H1 (cell line): ENCODE measurements around the gene FOXO1. TPM values are rescaled to one million over a fixed set of nuclear protein-coding genes. Genes with fewer than 3 reads are reported as not detected.

Source experiments
- ATF2 ChIP-seq: IDR thresholded peaks from 2 replicates; pipeline ENCODE4 v1.6.1; 2012; ENCODE audit warnings: low read length, inconsistent platforms
- E2F6 ChIP-seq: IDR thresholded peaks from 2 replicates; pipeline ENCODE4 v1.6.1; 2012; ENCODE audit warnings: inconsistent platforms
- POU5F1 ChIP-seq: IDR thresholded peaks from 2 replicates; pipeline ENCODE4 v1.6.1; 2011; ENCODE audit warnings: low read depth, mild to moderate bottlenecking, low read length, moderate library complexity
- polyA plus RNA-seq, 7 experiments: library from polyadenylated mRNA; depleted of rRNA in 3 of 7; stranded (reverse) in 5 of 7; unstranded in 2 of 7; fragments of >200 nt in 5 of 7; fragments of 200-250 nt in 2 of 7; gene quantifications; 1 replicate in 5 of 7; 2 replicates in 1 of 7; 4 replicates in 1 of 7; pipeline versions ENCODE4 v1.2.1 to v1.2.3, GENCODE V29; 2011 to 2013; ENCODE audit warnings: missing spikeins in 2 of 7, mixed read lengths in 2 of 7
- total RNA-seq: library from RNA; stranded (reverse); fragmentation: NEBNext Ultra II Directional; extraction: Animal tissue kit (Norgen Biotek cat#: 25700); gene quantifications from 2 replicates; pipeline ENCODE4 v1.2.1, GENCODE V29; 2021

FOXO1 gene
- total and polyA plus RNA-seq, 2 of the 8 experiments (the other 6 are each of a cell fraction or from before 2014, with no cell fraction given): 35.3 to 56.9 TPM

GRCh38 chr13:40588101-40588500 is 78.3 kb downstream of the FOXO1 start (continued):
- no peak for TF ChIP-seq E2F6
- TF ChIP-seq ATF2: no peak
- no peak for TF ChIP-seq POU5F1
